UCSD-AML1 (cell line): ENCODE measurements around the gene GRIP2.

Source experiments
- DNase-seq: peaks from one replicate; lab custom pipeline; 2025; ENCODE audit not compliant: unreplicated experiment; lab: John Stamatoyannopoulos, UW

Gene GRIP2

DNA sequence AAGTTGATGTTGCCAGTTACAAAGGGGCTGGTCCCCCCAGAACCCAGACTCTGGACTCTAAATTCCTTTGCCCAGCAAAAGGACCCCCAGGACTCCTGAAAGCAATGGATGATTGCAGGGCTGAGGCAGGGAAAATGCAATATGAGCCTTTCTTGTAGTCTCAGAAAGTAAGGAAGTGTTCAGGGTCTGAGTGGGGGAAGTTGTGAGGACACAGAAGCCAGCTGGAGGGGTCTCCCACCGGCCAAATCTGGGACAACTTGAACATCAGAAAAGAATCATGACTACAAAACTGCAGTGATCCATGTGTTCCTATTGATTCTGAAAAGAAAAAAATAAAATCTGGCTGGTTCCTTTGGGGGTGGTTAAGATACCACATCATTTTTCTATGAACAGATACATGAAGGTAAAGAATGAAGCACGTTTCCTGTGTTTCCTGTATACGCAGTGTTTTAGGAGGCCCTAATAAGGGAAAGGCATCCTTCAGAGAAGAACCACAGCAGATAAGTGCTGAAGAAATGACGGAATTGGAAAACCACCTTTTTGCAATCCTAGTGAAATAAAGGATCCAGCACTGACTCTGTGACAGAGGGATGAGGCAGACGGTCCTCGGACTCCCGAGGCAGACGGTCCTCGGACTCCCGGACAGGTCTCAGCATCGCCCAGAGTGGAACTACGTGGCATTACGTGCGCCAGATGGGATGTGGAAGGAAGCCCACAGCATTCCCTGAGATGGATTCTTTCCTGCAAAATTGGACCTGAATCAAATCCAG, 22.2 kb upstream of the GRIP2 start:
- no peak for DNase-seq

DNA sequence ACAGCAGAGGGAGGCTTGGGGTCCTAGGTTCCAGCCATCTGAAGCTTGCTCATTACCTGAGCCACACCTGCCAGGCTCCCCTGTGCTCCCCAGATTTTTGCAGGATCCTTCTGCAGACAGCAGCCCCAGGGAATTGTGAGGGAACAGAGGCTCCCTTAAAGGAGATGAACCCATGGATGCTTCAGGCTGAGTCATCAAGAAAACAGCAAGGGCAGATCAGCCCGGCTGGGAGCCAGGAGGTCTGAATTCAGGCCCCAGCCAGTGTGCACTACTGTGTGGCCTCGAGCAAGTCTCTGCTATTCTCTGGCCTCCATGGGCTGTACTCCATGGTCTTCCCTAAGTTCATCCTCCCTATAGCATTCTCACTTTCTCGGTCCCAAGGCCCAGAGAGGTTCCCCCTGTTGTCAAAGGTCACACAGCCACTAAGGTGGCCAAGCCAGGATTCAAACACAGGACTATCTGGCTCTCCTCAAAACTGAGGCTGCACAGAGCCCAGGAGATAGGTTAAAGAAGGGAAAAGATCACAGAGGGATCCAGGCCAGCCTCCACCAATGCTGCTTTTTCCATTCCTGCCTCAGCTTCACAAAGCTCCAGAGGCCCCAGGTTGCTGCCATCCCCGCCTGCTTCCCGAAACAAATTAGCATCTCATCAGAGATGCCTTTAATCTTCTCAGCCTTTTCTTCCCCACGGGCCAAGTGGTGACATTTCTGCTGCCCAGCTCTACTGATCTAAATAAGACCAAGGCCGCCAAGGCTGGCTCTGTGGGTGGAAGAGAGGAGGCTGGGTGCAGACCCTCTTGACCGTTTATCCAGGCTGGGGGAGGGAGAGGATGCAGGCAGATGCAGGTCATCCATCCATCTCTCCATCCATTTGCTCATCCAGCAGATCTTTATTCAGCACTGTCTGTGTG, 21.2 kb upstream of the GRIP2 start:
- no peak for DNase-seq

DNA sequence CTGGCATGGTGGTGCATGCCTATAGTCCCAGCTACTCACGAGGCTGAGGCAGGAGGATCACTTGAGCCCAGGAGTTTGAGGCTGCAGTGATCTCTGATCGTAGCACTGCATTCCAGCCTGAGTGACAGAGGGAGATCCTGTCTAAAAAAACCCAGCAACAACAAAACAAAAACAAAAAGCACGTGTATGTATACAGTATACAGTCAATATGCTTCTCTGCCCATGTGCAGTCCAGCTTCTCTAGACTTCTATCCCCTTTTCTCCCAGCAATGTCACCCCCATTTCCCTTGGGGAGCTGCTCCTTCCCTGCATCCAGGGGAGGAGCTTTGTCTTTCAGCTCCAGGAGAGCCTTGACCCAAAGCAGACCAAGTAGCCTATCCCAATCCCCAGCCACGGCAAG, 20.0 kb upstream of the GRIP2 start:
- no peak for DNase-seq

DNA sequence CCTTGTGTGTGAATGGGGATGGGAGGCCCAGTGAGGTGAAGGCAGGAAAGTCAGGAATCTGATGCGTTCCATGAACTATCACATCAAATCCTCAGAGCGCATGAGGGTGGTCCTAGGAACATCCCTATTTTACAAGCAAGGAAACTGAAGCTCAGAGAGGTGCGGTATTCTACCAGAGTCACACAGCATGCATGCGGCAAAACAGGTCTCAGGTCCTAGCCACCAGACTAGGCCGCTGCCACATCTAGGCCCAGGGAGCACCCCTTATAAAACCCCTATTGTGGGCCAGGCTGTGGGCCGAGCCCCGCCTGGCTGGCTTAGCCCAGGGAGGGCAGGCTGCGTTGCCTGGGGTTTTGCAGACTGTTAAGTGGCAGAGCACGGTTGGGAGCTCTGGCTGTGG, 17.9 kb upstream of the GRIP2 start:
- no peak for DNase-seq

DNA sequence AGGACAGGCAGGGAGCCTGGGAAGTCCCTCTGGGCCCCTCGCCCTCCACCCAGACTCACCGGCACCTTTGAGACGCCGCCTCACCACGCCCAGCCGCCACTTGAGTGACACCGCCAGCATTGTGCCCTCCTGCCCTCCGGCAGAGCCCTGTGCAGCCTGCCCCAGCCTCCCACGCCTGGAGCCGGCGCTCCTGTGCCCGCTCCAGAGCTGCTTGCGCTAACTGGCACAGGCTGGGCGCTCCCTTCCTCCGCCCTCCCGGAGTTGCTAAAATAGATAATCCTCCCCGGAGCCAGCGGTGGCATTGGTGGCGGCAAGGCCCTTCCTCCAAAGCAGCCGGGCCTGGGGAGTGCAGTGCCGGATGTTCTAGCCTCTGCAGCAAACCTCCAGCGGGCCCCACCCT, 15.7 kb upstream of the GRIP2 start:
- peak; percentile 31 for DNase-seq

DNA sequence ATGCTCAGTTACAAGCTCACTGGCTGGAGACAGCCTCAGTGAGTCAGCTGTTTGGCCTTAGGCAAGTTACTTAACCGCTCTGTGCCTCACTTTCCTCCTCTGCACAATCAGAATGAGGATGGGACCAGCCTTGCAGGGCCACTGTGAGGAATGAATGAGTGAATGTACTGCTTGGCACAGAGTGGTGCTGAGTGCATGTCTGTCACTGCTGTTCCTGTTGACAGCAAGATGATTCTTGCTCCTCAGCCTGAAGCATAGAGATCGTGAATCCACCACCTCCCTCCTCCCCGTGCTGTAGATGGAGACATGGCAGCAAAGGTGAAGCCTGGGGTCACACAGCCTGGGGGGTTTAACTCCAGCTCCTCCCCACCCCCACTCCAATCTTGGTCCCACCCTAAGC, 14.6 kb upstream of the GRIP2 start:
- DNase-seq = no peak

DNA sequence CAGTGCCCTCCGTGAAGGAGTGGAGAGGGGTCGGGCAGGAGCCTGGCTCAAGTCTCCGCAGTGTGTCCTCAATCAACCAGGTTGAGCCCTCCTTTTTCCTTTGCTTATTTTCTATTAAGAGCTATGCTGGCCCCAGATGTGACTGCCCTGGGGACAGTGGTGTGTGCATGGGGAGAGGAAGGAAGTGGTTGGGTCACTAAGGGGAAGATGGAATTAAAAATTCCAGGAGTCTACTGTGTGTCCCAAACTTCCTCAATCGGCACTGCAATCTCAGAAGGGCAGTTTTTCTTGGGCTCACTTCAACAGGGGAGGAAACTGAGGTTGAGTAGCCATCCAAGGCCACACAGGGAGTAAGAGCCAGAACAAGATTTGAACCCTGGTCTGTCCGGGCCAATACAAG, 13.7 kb upstream of the GRIP2 start:
- no peak for DNase-seq

DNA sequence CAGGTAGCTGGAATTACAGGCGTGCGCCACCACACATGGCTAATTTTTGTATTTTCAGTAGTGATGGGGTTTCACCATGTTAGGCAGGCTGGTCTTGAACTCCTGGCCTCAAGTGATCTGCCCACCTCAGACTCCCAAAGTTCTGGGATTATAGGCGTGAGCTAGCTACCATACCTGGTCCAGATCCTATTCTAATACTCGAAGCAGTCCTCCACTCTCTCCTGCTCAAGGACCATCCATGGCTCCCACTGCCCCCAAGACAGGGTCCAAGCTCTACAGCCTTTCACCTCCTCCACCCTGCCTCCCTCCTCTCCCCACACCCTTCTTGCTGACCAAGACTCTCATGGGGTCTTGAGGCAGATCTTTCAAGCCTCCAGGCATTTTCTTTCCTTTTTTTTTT, 12.6 kb upstream of the GRIP2 start:
- DNase-seq = no peak

DNA sequence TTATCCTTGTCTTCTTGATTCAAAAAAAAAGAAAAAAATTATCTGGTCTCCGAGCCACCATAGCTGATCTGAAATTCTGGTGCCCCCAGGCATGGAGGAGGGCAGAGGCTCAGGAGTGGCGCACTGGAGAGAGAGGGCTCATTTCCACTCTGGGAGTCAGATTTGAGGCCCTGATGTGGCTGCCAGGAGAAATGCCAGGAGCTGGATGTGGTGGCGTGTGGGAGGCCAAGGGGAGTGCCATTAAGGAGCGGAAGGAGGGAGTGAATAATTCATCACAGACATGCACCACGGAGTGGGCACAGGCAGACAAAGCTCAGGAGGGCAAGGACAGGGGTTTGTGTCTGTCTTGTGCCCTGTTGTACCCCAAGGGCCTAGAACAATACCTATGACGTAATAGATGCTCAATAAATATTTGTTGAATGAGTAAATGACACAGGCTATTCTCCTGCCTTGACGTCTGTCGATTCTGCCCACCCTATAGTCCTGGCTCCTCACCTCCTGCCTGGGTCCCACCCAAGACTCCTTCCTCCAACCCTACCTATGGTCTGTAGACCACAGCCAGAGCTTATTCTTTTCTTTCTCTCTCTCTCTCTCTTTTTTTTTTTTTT, 12.0 kb upstream of the GRIP2 start:
- no peak for DNase-seq

DNA sequence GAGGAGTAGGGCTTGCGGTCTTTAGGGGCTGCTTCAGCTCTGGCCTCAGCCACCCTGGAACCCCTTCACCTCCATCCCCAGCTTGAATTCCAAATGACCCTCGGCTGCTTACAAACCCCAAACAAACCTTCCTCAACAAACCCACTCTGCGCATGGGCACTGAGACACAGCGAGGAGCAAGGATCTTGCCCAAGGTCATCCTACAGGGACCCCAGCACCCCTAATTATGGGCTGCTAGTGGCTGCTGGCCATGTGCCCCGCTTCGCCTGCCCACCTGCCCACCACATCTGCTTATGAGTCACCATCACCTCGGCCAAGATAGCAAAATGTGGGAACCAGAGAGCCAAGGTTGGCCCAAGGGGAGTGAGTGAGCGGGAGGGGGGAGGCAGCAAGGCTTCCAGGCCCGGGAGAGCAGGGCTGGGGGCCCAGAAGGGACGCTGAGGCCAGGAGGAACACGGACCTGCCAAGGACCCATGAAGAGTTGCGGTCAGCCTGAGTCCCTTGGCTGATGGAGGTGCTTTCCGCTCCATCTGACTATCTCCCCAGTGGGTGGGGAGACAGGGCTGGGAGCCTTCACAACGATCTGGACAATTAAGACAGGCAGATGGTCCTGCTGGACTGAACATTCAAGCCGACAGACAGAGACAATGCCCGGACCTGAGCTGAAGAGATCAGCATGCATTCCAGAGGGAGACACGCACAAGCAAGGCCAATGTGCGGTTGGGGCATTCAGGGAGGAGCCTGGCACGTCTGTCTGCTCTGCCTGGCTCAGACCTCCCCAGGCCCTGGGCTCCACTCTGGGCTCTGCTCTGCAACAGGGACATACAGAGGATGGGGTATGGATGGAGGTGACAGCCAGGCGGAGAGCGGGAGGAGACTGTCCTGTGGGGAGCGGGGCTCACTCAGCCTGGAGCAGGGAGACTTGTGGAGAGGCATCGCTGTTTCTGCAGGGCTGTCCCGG, 10.8 kb upstream of the GRIP2 start:
- no peak for DNase-seq

DNA sequence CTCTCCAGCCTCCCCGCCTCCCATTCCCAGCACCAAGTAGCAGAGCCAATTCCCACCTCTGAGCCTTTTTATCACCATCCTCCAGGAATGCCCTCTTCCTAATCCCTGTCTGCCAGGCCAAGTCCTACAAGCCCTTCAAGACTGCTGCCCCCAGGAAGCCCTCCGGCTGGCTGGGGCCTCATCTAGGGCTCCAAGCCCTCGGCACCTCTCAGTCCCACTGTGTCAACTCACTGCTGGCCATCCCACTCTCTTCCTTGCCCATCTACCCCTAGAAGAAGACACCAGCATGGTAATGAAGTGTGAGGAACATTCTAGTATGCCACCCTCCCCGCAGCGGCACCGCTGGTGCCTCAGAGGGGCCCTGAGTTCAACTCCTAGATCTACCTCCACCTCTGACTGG, 10.0 kb upstream of the GRIP2 start:
- DNase-seq = no peak

DNA sequence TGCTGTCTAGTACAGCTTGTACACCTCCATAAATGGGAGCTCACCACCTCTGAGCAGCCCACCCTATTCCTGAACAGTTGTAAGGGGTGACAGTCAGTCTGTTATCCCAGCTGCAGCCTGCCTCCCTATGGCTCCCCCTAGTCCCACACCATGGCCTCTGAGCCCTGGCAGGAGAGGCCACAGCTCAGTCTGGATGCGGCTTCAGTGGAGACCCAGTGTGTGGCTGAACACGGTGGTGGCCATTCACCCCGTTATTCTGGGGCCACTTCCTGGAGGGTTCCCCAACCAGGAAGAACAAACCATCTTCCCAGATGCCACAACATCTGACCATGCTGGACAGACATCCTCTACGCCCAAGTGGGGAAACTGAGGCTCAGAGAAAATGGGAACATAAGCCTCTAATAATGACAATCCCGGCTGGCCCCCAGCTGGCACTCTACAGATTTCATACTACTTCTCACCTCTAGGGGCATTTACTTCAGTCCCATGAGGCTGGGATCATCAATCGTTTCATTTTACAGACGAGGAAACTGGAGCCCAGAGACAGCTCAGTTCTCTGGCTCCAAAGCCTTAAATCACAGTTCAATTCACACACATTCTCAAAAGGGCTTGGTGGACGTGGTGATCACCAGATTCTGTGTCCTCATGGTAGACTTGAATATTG, 9.2 kb upstream of the GRIP2 start:
- DNase-seq = no peak

DNA sequence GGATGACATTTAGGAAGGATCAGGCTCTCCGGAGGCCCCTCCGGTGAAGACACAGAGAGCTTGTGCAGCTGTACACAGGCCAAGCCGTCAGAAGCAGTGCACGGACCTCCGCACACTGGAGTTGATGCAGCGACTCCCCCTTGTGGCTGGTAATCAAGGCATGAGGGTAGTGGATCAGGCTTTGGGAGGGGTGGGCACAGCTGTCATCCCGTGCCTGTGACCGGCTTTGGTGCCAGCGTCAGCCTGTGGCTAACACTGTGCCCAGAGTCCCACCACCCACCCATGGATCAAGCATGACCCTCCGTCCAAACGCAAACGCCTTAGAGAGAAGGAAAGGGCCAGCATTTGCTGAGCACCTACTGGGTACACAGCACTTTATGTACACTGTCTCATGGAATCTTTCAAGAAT, 8.2 kb upstream of the GRIP2 start:
- peak; percentile 48 for DNase-seq

DNA sequence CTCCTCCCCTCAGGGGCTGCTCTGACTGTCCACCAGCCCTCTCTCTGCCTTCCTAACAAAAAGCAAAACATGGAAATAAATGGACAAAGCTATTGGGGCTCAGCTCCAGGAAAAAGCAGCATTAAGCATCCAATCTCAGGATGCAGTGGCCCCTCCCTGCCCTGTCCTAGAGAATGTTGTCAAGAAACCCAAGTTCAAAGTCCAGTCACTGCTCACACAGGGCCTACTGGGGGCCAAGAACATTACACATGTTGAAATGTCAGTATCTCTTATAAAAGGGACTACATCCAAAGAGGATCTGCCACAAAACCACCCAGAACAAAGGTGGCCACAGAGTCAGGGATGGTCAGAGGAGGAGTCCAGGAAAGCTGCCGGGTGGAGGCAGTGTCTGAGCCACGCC, 7.6 kb upstream of the GRIP2 start:
- no peak for DNase-seq

DNA sequence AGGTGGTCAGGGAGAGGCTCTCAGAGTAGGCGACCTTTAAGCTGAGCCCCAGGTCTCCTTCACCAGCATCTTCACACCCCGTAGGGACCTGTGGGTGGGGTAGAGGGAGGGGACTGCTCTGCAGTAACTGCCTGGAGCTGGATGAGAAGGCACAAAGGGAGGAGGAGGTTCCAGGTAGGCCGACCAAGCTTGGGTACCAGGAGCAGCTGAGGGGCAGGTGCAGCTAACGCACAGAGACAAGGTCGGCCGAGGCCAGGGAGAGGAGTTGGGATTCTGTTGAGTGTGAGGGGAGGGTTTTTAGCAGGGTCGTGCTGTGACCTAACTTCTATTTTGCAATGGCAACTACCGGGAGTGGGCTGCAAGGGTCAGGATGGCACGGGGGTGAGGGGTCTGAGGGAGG, 5.9 kb upstream of the GRIP2 start:
- DNase-seq = no peak

DNA sequence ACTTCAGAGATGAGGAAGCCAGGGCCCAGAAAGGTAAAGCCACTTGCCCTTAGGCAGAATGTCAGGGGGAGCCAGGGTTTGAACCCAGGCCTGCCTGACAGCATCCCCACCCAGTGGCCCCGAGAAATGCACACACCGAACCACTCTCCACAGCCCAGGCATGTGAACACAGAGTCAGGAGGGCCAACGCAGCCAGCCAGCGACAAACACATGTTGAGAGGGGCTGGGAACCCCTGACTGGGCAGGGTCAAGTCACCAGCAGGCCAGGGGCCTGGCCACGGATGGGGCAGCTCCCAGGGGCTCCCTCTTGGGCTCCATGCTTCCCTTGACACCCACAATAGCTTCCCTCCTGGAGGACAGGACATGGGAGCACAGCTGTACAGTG, 5.1 kb upstream of the GRIP2 start:
- DNase-seq = no peak

DNA sequence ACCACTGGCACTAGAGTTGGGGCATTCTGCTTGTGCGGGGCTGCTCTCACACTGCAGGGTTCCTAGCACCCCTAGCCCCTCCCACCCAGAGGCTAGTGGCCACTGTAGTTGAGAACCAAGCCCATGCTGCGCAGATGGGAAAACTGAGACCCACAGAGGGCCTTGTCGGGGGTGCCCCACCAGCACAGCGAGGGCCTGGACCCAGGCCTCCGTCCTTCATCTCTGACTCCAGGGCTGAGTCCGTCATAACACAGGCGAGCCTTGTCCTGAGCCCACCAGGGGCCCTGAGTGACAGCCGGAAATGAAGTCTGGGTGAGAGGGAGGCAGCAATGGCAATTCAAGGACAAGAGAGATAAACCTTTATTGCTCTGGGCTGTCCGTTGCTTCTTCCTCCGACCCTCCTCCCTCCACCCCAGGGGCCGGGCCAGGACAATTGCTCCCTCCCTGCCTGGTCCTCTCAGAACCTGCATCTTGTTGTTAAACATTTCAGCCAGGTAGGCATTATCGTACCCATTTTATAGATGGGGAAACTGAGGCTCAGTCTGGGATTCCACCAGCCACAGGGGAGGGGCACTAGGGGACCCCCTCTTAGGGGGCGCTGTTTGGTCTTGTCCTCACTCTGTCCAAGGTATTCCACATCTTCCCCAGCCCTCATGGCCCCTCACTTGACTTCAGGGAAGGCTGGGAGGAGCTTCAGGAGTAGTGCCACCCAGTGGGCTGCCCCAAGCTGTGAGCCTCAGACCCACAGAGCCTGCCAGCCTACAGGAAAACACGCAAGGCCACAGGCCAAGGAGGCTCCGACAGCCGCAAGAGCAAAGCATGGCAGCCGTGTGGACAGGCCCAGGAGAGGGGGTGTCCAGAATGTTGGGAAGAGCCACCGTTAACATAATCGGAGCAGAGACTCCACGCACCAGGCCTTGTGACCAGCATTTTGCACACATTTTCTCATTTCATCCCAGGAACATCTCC, 4.4 kb upstream of the GRIP2 start:
- no peak for DNase-seq

DNA sequence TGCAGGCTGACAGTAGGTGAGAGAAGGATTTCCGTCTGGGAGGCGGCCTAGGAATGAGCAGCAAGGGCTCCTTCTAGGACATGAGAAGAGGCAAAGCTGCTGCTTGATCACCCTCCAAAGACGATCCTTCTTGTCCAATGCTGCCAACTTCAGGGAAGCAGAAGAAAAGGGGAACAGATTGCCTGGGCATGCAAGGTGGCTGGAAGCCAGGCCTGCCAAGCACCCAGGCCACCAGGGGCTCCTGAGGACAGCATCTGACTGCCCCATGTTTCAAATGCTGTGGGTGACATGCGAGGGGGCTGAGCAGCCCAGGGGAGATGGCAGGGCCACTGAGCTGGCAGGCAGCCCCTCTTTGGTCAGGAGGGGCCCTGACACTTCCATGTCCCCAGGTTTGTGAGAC, 3.3 kb upstream of the GRIP2 start:
- no peak for DNase-seq

DNA sequence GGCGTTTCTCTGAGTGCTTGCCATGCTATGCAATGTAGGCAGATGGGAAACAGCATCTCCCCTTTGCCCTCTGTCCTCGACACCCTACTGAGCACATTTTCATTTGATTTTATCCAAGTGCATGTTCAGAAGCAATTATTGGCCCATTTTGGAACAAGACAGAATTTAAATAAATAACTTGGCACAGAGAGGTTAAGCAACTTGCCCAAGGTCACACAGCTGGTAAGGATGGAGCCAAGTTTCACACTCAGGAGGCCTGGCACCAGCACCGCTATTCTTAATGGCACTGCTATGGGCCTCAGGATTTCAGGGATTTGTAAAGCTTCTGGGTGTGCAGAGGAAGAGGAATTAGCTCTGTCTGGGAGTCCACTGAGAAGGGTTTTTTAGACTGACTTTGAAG, 2.5 kb upstream of the GRIP2 start:
- DNase-seq = no peak
